ENCODE measurements around the gene TDP2.

DNA sequence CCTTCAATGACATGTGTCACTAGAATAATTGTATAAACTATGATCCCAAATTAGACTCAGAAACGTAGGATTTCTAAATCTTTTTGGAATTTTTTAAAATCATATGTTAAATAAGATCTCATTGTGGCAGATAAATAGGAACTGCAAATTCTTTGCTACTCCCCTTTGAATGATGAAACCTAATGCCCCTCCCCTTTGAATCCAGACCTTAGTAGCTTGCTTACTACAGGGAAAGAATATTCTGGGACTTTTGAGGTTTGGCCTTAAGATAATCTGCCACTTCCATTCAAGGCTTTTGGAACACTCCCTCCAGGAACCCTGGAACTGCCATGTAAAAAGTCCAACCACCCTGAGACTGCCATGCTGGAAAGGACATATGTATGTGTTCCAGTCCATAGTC, 7.1 kb downstream of the TDP2 start:
- no peak for TF ChIP-seq GATA2 (IDR thresholded peaks at IDR 0.05; ENCODE audit: low read depth, low read length)
- TF ChIP-seq GATA3 (IDR thresholded peaks at IDR 0.05; ENCODE audit: low read depth, low read length), result no peak
